Measurements from ENCODE around the gene LMLN.

DNA sequence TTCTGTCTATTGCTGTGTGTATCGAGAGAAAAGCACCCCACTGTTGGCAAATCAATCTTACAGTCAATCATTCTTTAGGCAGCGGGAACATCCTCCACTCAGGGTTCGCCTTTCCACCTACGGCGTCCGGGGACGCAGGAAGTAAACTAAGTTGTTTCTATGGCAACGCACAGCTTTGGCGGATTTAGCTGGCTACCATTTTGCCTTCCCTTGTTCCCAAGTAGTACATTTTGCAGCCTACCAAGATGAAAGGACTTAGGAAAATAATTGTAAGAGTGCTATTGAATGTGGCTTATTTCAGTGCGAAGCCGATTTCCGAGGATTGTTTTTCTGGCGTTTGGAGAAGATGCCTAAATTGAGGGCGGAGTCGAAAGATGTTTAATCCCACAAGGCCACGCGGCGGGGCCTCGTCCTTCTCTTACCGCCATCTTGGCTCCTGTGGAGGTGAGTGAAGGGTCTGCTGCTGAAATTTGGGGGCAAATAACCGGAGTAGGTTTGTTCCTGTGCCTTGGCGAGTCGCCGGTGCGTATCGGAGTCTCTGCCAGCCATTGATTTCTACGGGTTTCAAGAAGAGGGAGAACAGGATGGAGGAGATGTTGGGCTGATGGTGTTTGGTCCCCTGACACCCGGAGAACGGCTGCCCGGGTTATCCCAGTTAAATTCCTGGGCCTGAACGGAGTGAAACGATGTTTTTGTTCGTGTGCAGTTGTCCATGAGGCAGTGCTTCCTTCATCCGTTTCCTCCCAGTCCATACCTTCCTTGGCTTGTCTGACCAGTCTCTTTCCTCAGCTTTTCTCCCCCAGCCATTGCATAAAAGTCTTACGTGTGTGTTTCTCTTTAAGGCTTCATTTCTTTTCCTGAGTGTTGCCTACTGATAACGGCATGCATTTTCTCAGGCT, 10.0 kb upstream of the LMLN start, which contains the start of gene RPL35A:
- TF ChIP-seq, protein P1, sequence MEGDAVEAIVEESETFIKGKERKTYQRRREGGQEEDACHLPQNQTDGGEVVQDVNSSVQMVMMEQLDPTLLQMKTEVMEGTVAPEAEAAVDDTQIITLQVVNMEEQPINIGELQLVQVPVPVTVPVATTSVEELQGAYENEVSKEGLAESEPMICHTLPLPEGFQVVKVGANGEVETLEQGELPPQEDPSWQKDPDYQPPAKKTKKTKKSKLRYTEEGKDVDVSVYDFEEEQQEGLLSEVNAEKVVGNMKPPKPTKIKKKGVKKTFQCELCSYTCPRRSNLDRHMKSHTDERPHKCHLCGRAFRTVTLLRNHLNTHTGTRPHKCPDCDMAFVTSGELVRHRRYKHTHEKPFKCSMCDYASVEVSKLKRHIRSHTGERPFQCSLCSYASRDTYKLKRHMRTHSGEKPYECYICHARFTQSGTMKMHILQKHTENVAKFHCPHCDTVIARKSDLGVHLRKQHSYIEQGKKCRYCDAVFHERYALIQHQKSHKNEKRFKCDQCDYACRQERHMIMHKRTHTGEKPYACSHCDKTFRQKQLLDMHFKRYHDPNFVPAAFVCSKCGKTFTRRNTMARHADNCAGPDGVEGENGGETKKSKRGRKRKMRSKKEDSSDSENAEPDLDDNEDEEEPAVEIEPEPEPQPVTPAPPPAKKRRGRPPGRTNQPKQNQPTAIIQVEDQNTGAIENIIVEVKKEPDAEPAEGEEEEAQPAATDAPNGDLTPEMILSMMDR (CRISPR knock-in tag; IDR thresholded peaks at IDR 0.05) = 0 out of 2 replicates have a peak, but pooled peaks have one; percentile 3
- TF ChIP-seq, protein P2, sequence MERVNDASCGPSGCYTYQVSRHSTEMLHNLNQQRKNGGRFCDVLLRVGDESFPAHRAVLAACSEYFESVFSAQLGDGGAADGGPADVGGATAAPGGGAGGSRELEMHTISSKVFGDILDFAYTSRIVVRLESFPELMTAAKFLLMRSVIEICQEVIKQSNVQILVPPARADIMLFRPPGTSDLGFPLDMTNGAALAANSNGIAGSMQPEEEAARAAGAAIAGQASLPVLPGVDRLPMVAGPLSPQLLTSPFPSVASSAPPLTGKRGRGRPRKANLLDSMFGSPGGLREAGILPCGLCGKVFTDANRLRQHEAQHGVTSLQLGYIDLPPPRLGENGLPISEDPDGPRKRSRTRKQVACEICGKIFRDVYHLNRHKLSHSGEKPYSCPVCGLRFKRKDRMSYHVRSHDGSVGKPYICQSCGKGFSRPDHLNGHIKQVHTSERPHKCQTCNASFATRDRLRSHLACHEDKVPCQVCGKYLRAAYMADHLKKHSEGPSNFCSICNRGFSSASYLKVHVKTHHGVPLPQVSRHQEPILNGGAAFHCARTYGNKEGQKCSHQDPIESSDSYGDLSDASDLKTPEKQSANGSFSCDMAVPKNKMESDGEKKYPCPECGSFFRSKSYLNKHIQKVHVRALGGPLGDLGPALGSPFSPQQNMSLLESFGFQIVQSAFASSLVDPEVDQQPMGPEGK (CRISPR knock-in tag; IDR thresholded peaks at IDR 0.05) = no peak; the same call in 1 of the 2 replicates
- no peak for TF ChIP-seq SAFB2 (CRISPR knock-in tag; IDR thresholded peaks at IDR 0.05; ENCODE audit: borderline replicate concordance, low read depth)
- TF ChIP-seq, protein P3, sequence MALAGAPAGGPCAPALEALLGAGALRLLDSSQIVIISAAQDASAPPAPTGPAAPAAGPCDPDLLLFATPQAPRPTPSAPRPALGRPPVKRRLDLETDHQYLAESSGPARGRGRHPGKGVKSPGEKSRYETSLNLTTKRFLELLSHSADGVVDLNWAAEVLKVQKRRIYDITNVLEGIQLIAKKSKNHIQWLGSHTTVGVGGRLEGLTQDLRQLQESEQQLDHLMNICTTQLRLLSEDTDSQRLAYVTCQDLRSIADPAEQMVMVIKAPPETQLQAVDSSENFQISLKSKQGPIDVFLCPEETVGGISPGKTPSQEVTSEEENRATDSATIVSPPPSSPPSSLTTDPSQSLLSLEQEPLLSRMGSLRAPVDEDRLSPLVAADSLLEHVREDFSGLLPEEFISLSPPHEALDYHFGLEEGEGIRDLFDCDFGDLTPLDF (CRISPR knock-in tag; IDR thresholded peaks at IDR 0.05) = peak; percentile 70
- peak; percentile 4 for TF ChIP-seq MXD3 (CRISPR knock-in tag; IDR thresholded peaks at IDR 0.05)

Data from HepG2 (cell line).